ENCODE measurements around the gene CCDC154. TPM values are rescaled to one million over a fixed set of nuclear protein-coding genes. Genes with fewer than 3 reads are reported as not detected.

CCDC154 gene
- total RNA-seq, 1 donor from 2014 or later: 2.5 TPM

DNA sequence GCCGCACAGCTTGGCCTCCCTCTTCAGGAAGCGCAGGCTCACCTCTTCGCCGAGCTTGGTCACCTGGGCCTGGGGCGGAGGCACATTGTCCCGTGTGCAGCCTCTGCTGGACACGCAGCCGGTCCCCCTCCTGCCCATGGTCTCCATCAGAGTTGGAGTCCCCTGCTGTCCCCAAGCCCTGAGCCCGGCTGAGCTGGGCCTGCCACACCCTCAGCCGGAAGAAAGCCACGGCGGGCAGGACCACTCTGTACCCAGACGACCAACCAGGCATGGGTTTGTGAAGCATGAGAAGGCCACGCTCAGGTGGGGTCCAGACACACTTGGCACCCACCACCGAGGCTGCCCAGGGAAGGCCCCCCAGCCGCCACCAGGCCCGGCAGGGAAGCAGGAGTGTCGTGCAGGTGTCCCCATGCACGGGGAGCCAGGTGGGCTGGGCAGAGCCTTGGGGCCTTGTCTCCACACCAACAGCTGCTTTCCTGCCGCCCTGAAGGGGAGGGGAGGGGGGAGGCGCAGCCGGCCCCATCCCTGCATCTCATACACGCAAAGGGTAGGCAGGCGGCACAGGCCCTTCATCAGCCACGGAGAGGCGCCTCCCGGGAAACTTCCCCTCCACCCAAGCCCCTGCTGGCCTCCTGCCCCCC is 5.2 kb downstream of the CCDC154 start:
- TF ChIP-seq, protein P1, sequence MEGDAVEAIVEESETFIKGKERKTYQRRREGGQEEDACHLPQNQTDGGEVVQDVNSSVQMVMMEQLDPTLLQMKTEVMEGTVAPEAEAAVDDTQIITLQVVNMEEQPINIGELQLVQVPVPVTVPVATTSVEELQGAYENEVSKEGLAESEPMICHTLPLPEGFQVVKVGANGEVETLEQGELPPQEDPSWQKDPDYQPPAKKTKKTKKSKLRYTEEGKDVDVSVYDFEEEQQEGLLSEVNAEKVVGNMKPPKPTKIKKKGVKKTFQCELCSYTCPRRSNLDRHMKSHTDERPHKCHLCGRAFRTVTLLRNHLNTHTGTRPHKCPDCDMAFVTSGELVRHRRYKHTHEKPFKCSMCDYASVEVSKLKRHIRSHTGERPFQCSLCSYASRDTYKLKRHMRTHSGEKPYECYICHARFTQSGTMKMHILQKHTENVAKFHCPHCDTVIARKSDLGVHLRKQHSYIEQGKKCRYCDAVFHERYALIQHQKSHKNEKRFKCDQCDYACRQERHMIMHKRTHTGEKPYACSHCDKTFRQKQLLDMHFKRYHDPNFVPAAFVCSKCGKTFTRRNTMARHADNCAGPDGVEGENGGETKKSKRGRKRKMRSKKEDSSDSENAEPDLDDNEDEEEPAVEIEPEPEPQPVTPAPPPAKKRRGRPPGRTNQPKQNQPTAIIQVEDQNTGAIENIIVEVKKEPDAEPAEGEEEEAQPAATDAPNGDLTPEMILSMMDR (IDR thresholded peaks at IDR 0.05): no peak
- H3K27ac Mint-ChIP-seq (ENCODE audit: unreplicated experiment): no peak overlapping the region
- DNase-seq (ENCODE audit: extremely low spot score, unreplicated experiment): no peak
- no peaks in the 10 kb centered on the region for H3K36me3 Mint-ChIP-seq (ENCODE audit: unreplicated experiment)
- no peaks in the 10 kb centered on the region for H3K27me3 Mint-ChIP-seq (ENCODE audit: unreplicated experiment)
- H3K9me3 Mint-ChIP-seq (ENCODE audit: unreplicated experiment): no peaks in the 10 kb centered on the region
- H3K4me1 Mint-ChIP-seq (ENCODE audit: unreplicated experiment): no peaks in the 10 kb centered on the region
- no peak overlapping the region for H3K4me3 Mint-ChIP-seq (ENCODE audit: unreplicated experiment)

DNA sequence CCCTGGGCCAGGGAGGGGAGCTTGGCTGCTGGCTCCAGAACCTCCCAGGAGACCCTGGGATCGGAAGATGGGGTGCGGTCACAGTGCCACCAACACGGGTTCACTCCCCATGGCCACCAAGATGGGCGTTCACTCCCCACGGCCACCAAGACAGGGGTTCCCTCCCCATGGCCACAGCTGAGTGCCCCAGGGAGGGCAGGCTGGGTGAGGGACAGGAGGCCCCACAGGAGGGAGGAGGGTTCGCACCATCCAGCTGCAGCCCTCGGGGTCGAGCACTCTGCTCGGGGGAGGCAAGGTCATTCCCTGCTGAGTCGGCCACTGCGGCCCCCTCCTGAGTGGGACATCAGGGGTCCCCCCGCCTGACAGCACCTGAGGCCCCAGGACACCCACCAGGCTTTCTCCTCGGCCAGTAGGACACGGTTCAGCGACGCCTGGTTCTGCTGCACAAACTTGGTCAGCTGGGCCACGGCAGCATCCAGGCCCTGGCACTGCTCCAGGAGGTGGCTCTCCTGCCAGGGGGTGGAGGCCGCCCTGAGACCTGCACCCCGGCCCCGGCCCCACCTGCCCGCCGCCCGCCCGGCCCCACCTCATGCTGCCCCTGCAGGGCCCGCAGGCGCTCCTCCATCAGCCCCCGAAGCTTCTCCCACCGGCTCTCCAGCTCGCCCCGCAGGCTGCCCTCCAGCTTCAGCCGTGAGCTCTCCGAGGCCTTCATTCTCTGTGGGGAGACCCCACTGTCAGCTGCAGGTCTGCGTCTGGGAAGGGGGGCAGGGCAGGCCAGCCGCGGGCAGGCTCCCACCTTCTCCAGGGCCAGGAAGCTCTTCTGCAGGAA is 5.9 kb downstream of the CCDC154 start:
- DNase-seq (ENCODE audit: extremely low spot score, unreplicated experiment): no peak
- Mint-ChIP-seq H3K27me3 (ENCODE audit: unreplicated experiment) (no peaks in the 10 kb centered on the region), H3K4me1 (ENCODE audit: unreplicated experiment) (no peaks in the 10 kb centered on the region), H3K9me3 (ENCODE audit: unreplicated experiment) (no peaks in the 10 kb centered on the region), H3K36me3 (ENCODE audit: unreplicated experiment) (no peaks in the 10 kb centered on the region), H3K27ac (ENCODE audit: unreplicated experiment) (no peak overlapping the region), H3K4me3 (ENCODE audit: unreplicated experiment) (no peak overlapping the region)
- TF ChIP-seq, protein P1 (IDR thresholded peaks at IDR 0.05): no peak

DNA sequence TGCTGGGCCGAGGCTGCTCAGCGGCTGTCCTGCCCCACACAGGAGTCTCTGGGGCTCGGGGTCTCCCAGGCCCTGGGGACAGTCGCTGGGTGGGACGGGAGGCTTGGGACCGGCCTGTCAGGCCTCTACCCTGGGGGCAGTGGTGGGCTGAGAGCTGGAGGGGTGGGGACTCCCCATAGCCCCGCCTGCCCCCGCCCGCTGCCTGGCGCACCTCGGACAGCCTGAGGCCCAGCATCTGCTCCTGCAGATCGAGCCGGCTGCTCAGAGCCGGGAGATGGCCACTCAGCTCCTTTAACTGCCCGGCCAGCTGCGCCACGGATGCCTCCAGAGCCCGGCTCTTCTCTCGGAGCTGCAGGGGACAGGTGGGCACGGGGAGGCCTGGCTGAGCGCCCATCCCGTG is 6.8 kb downstream of the CCDC154 start:
- Mint-ChIP-seq H3K4me3 (ENCODE audit: unreplicated experiment) (no peak overlapping the region), H3K9me3 (ENCODE audit: unreplicated experiment) (no peaks in the 10 kb centered on the region), H3K4me1 (ENCODE audit: unreplicated experiment) (no peaks in the 10 kb centered on the region), H3K27me3 (ENCODE audit: unreplicated experiment) (no peaks in the 10 kb centered on the region), H3K36me3 (ENCODE audit: unreplicated experiment) (no peaks in the 10 kb centered on the region), H3K27ac (ENCODE audit: unreplicated experiment) (no peak overlapping the region)
- no peak for DNase-seq (ENCODE audit: extremely low spot score, unreplicated experiment)
- TF ChIP-seq, protein P1 (IDR thresholded peaks at IDR 0.05): no peak

DNA sequence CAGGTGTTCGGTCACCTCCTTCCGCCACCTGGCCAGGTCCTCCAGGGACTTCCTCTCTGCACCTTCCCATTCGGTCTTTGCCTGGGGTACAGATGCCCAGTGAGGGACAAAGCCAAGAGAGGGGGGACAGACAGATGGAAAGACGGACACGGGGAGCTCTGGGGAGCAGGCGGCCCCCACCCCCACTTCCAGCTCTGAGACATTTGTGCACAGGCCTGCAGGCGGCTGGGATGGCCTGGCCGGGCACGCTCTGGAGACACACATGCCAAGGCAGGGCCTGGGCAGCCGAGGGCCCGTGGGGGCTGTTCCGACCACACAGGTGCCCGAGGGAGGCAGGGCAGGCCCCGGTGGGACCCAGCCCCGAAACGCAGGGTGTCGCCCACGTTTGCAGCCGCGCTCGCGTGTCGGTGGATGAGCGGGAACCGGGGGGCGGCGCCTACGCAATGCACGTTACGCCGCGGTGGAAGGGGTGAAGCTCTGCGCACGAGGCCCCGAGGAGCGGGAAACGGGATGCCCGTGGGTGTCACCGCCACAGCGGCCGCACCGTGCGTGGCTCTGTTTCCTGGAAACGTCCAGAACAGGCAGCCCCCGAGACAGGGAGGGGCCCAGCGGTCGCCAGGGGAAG is 7.5 kb downstream of the CCDC154 start:
- no peak overlapping the region for H3K27ac Mint-ChIP-seq (ENCODE audit: unreplicated experiment)
- H3K36me3 Mint-ChIP-seq (ENCODE audit: unreplicated experiment): no peaks in the 10 kb centered on the region
- DNase-seq (ENCODE audit: extremely low spot score, unreplicated experiment): no peak
- TF ChIP-seq, protein P1 (IDR thresholded peaks at IDR 0.05): no peak
- H3K4me1 Mint-ChIP-seq (ENCODE audit: unreplicated experiment): no peaks in the 10 kb centered on the region
- no peaks in the 10 kb centered on the region for H3K27me3 Mint-ChIP-seq (ENCODE audit: unreplicated experiment)
- H3K4me3 Mint-ChIP-seq (ENCODE audit: unreplicated experiment): no peak overlapping the region
- no peaks in the 10 kb centered on the region for H3K9me3 Mint-ChIP-seq (ENCODE audit: unreplicated experiment)
